ENCODE measurements around the gene SAP130.
"Not testable (repeated sequence)": the region's sequence is repeated elsewhere in the genome, so short reads cannot be mapped to it uniquely, and the experiment has no call there.

The SAP130 gene

DNA sequence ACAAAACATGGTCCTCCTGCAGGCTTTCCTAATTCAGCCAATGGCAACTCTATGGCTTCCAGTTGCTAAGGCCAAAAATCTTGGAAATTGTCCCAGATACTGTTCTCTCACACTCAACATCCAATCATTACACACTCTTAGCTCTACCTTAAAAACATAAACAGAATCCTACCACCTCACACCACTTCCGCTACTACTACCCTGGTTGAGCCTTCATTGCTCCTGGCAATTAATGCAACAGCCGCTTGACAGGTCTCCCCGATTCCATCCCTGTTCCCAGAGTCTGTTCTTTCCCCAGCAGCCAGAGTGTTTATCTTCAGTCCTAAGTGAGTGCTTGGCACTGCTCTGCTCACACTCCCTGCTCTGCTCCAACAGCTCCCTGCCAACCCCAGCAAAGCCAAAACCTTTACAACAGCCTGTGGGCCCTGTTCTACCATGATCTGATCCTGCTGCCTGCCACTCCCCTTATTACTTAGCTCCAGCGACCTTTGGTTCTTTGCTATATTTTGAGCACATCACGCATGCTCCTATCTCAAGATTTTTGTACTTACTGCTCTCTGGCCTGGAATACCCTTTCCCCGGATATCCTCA, 74.6 kb downstream of the SAP130 start:
- no peak for DNase-seq (ENCODE audit: low spot score)

DNA sequence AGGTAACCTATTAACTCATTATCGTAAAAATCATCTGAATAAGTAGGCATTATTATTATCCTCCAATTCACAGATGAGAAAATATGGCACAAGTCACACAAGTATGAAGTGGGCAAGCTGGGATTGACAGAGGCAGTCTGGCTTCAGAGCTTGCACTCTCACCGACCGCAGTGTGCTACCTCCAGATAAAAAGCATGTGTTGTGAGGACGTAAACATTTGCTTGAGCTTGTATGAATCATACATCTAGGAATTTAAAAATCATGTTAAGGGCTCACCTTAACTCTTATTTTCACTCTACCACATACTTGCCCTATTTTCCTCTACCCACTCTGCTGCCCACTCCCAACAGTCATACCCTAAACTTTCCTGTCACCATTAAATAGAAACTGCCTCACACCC, 76.8 kb downstream of the SAP130 start:
- no peak for DNase-seq (ENCODE audit: low spot score)

DNA sequence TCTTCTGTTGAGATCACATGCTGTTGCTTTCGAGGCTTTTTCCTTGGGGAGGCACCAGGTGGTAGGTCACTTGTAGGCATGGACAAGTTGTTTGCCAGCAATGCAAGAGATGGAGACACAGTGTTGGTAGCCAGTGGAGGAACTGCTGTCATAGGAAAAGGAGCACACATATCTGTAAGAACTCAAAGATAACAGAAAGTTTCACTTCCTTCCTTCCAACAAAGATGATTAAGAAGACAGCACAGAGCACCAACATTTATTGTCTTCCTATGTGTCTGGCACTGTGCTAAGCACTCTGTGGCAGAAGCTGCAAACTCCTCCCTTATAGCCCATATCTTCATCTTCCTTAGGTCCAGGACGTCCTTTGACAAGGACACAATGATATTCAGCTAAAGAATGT, 77.6 kb downstream of the SAP130 start:
- no peak for DNase-seq (ENCODE audit: low spot score)

DNA sequence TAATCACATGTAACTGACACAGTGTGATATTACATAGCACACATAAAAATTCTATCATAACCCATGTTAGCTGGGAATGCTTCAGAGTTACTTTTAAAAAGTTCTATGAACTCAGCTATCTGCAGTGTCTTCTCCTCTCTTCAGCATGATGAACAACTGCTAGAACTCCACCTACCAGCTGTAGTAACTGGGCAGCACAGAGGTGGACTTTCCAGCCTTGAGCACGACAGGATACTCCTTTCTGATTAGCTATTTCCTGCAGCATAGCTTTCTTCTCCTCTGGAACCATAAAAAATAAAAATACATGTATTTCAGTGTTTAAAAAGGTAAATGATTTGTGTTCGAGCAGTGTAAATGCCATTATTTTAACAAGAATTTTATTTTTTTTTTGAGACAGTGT, 82.6 kb downstream of the SAP130 start:
- no peak for DNase-seq (ENCODE audit: low spot score)

DNA sequence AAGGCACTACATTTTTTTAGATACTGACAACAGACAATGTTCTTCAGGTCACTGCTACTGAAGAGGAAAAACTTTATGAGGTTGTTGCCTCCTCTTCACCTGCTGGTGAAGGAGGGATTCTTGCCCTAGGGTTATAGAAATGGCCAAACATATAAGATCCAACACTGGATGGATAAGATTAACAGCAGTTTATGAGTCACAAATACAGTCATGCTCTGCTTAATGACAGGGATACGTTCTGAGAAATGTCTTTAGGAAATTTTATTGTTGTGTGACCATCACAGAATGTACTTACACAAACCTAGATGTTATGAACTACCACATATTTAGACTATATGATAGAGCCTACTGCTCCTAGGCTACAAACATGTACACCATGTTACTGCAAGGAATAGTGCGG, 84.7 kb downstream of the SAP130 start:
- no peak for DNase-seq (ENCODE audit: low spot score)

DNA sequence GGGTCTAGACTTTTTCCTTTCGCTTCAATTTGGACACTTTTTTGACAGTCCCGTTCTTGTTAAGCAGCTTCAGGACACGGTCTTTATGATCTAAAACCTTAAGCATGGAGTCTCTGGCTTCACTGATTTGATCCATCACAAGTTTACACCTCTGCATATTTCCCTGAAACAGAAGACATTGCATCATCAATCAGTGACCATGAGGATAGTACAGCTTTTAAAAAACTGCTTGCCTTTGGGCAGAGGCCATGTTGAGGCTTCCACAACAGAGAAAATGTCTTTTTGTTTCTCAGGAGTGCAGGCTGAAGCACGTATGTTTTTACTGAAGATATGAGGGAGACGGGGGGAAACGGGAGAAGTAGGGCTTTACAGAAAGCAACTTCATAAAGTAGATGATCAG, 85.9 kb downstream of the SAP130 start:
- no peak for DNase-seq (ENCODE audit: low spot score)

DNA sequence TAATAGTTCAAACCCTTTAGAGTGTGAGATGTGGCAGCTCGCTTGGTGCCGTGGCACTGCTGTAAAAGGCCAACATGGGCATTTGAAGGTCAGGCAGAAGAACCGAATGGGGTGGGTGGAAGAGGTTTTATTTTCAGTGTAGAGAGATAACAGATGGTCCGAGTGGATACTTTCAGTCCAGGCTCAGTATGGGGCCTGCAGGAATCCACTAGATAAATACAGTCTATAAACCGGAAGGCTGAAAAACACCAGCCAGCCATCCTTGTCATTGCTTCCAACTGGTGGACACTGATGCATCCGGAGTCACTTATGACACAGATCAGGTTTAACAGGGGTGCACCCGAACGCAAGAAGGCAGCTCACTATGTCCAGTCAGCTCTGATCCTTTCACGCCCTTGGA, 86.4 kb downstream of the SAP130 start:
- no peak for DNase-seq (ENCODE audit: low spot score)

DNA sequence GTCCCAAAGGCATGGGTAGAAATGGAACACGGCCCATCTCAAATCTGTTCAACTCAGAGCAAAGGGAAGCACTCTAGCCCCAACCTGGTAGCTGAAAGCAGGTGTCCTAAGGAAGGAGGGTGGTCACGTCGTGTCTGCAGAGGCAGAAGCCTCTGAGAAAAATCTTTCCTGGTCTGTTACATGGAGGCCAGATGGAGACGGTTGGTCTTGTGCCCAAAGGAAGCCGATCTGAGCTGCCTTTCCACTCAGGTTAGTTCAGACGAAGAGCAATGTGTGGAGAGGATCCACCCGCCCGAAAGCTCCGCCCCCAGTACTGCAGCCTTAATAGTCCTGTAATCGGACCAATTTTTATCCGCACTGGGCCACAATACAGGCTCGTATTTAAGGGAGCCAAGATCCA, 87.2 kb downstream of the SAP130 start:
- DNase-seq (ENCODE audit: low spot score): no peak

DNA sequence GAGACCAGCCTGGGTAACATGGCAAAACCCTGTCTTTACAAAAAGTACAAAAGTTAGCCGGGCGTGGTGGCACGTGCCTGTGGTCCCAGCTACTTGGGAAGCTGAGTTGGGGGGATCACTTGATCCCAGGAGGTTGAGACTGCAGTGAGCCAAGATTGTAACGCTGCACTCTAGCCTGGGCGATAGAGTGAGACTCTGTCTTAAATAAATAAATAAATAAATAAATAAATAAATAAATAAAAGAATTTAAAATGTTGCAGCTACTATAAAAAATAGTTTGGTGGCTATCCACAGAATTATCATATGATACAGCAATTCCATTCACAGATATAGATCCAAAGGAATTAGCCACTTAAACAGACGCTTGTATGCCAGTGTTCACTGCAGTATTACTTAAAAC, 92.5 kb downstream of the SAP130 start:
- no peak for DNase-seq (ENCODE audit: low spot score)

DNA sequence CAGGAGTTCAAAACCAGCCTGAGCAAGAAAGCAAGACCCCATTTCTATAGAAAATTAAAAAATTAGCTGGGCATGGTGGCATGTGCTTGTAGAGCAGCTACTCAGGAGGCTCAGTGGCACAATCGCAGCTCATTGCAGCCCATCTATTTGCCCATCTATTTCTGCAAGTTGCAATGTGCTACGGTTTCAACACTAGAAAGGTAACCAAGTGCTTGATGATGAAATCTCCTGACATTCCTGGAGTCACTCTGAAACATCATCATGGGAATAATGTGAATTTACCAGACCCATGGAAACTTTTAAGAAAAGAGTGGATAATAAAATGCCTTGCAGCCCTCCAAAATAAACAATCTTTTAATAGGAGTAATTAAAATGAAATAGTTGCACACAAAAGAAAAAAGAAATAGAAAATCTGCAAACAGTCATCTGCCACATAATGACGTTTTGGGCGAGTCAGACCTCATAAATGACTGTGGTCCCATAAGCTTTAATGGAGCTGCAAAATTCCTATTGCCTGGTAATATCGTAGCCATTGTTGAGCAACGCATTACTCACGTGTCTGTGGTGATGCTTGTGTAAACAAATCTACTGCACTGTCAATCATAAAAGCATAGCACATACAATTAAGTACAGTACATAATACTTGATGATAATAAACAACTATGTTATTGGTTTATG, 95.5 kb downstream of the SAP130 start:
- no peak for DNase-seq (ENCODE audit: low spot score)

DNA sequence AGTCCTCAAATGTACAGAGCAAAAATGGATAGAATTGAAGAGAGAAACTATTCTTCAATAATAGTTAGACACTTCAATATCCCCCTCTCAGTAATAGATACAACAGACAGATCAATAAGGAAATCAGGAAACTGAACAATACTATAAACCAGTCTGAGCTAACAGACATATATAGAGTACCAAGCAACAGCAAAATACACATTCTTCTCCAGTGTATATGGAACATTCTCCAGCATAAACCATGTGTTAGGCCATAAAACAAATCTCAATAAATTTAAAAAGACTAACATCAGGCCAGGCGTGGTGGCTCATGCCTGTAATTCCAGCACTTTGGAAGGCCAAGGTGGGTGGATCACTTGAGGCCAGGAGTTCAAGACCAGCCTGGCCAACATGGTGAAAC, 98.4 kb downstream of the SAP130 start:
- no peak for DNase-seq (ENCODE audit: low spot score)

DNA sequence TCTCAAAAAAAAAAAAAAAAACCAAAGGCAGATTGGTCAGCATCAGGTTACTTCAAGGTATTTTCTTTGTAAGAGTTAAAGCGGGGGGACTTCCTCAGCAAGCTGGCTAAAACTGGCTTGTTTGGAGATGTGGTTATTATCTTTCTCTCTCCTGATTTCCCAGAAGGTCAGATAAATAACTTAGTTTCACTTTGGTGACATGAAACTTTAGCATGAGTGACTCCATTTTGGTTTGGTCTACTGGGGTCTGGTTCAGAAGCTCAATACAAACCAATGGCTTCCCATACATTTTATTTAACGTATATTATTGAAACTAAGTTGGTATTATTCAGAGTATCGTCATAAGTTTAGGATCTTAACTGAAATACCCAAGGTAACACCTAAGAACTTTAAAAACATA, 100.5 kb downstream of the SAP130 start:
- DNase-seq (ENCODE audit: low spot score): no peak

DNA sequence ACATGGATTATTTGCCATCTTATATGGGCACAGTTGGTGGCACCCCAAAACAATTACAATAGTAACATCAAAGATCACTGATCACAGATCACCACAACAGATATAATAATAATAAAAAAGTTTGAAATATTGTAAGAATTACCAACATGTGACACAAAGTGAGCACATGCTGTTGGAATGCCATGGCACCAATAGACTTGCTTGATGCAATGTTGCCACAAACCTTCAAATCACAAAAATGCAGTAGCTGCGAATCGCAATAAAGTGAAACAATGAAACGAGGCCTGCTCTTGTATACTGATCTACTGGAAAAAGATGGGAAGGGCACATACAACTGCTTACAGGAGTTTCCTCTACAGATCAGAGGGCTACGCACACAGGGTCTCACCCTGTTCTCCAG, 109.9 kb downstream of the SAP130 start:
- DNase-seq (ENCODE audit: low spot score): no peak

DNA sequence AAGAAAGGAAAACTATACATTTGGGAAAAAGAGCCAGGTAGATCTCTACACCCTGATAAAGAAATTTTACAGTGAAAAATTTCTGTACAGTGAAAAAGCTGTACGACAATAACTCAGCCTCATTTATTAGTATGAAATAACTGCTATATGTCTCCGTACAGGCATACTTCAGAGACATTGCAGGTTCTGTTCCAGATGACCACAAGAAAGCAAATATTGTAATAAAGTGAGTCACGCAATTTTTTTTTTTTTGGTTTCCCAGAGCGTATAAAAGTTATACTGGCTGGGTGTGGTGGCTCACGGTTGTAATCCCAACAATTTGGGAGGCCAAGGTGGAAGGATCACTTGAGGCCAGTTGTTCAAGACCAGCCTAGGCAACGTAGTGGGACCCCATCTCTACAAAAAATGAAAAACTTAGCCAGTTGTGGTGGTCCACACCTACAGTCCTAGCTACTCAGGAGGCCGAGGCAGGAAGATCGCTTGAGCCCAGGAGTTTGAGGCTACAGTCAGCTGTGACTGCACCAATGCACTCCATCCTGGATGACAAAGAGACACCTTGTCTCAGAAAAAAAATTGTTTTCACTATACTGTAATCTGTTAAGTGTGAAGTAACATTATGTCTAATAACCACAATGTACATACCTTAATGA, 113.9 kb downstream of the SAP130 start:
- no peak for DNase-seq (ENCODE audit: low spot score)

DNA sequence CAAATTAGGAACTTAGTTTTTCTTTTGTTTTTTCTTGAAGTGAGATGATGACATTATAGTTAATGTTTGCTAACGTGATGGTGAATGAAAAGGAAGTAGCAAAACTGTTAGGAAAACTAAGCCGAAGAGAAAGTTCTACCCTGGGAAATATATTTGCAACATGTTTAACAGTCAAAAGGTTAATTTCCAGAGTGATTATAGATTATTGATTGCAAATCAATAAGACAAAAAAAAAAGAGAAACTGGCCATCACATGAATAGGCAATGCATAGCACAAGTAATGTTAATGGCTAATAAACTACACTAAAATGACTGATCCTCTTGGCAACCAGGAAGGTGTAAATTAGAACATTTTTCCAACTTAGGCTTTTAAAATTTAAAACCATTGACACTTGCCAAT, 116.1 kb downstream of the SAP130 start:
- no peak for DNase-seq (ENCODE audit: low spot score)

DNA sequence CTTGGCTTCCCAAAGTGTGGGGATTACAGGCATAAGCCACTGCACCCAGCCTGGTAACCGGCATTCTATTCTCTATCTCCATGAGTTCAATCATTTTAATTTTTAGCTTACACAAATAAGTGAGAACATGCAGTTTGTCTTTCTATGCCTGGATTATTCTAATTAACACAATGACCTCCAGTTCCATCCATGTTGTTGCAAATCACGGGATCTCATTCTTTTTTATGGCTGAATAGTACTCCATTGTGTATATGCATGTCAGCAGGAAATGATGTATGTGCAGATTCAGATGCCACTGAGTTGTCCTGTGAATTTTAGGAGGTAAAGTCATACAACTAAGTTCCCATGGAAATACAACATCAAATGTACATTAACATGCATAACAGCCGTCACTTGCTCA, 117.4 kb downstream of the SAP130 start:
- DNase-seq (ENCODE audit: low spot score): no peak

DNA sequence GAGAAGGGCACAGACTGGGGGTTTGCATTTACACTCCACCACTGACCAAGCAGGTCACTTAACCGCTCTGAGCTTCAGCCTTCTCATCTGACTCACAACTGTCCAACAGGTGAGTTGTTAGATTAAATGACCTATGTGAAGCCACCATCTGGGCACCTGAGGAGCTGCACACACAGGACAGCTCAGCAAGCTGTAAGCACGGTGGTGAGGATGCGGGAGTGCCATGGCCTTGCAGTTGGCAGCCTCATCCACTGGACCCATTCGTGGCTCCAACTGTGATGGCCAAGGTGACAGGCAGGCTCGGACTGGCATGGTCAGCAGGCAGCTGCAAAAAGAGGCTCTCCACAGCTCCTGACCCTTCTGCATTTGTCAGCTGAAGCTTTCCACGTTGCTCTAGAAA, 118.8 kb downstream of the SAP130 start:
- DNase-seq (ENCODE audit: low spot score): no peak

DNA sequence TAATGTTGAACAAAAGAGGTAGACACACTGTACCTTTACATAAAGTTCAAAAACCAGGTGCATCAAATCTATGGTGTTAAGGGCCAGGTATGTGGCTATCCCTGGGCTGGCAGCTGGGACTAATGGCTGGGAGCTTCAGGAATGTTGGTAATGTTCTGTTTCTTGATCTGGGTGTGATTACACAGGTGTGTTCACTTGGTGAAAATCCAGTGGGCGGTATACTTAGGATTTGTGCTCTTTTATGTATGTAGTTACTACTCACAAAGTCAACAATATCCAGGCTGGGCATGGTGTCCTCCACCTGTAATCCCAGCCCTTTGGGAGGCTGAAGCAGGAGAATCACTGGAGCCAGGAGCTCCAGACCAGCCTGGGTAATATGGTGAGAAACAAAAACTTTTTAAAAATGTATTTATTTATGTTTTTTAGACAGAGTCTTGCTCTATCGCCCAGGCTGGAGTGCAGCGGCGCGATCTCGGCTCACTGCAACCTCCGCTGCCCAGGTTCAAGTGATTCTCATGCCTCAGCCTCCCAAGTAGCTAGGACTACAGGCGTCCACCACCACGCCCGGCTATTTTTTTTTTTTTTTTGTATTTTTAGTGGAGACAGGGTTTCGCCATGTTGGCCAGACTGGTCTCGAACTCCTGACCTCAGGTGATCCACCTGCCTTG, 120.0 kb downstream of the SAP130 start:
- not testable (repeated sequence) for DNase-seq (ENCODE audit: low spot score)

DNA sequence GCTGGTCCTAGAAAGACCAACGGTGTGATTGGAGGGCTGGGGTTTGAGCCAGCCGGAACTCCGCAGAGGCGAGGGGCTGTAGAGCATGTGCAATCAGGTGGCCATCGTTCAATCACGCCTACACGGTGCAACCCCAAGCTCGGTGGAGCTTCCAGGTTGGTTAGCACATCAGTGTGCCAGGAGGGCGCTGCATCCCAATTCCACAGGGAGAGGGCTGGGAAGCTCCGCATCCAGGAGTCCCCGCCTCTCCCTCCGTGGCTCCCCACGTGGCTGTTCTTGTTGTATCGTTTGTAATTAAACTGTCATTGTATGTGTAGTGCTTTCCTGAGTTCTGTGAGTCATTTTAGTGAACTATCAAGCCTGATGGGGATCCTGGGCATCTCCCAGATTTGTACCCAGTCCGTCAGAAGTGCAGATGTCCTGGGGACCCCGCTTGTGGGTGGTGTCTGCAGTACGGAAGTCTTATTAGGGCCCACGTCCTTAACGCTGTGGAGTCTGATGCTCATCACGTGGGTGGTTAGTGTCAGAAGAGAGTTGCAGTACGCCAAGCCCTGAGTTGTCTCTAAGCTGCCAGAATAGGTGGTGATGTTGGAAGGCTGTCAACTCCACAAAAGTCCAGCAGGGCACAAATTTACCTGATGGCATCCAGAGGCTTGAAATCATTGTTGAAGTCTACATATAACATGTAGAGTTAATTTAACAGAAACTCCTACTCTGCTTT, 121.5 kb downstream of the SAP130 start:
- no peak for DNase-seq (ENCODE audit: low spot score)

DNA sequence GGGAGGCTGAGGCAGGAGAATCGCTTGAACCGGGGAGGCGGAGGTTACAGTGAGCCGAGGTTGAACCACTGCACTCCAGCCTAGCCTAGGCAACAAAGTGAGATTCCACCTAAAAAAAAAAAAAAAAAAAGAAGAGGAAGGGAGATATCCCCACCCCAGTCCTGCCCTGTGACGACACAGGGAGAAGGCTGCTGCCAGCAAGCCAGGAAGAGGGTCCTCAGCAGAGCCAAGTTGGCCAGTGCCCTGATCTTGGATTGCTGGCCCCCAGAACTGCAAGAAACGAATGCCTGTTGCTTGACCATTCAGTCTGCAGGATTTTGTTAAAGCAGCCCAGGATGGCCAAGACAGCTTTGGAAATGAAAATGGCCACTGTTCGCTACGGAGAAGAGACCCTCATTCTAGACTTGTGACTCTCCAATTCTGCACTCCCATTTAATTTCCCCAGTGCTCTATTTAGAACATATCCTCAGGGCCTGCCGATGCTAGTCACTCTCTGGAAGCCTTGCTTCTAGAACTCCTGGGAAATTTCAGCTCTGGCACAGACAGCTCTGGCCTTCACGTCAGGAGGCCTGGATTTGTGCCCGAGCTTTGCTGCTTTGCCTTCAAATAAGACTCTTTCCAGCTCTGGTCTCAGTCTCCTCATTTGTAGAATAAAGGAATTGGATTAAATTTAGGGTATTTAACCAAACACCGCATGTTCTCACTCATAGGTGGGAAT, 126.4 kb downstream of the SAP130 start:
- DNase-seq (ENCODE audit: low spot score): no peak

DNA sequence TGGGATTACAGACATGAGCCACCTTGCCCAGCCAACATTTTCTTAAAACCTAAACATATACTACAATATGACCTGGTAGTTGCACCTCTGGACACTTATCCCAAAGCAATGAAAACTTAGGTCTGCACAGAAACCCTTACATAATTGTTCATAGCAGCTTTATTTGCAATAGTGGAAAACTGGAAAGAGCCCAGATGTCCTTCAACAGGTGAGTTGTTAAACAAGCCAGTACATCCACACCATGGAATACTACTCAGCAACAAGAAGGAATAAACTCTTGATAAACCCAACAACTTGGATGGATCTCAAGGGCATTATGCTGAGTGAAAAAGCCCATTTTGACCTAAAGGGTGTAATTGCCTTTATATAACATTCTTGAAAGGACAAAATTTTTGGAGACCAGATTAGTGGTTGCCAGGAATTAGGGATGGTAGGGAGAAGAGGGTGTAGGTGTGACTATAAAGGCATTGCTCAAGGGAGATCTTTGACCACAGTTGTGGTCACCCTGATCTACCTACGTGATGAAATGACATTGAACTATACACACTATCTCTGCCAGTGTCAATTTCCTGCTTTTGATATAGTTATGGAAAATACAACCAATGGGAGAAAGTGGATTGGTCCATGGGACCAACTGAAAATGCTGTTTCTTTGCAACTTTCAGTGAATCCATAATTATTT, 130.2 kb downstream of the SAP130 start:
- no peak for DNase-seq (ENCODE audit: low spot score)

All from CD4-positive, alpha-beta T cell treated with Interleukin-15 for 4 hours (primary cell).